AG10803 (cell line): ENCODE data around the gene LTBP1.

Source experiments
- DNase-seq: peaks from one replicate; pipeline ENCODE4 v3.0.0; 2010; ENCODE audit warnings: low read depth
- H3K4me3 ChIP-seq: 2 replicates; pipeline ENCODE4 v1.5.1; 2011; ENCODE audit warnings: mild to moderate bottlenecking, low read length, control low read depth
- CTCF ChIP-seq: conservative IDR thresholded peaks from 2 replicates; pipeline ENCODE4 v1.5.1; 2011; ENCODE audit warnings: mild to moderate bottlenecking, low read length, control low read depth, inconsistent platforms

LTBP1 gene

GRCh38 chr2:33217406-33217805 is 270.7 kb downstream of the LTBP1 start:
- no peak for TF ChIP-seq CTCF
- DNase-seq: no peak
- no peak overlapping the region for H3K4me3 ChIP-seq

GRCh38 chr2:33219114-33219513 is 272.4 kb downstream of the LTBP1 start:
- no peak for TF ChIP-seq CTCF
- H3K4me3 ChIP-seq: no peak overlapping the region
- DNase-seq: no peak

GRCh38 chr2:33219850-33220275 is 273.1 kb downstream of the LTBP1 start:
- no peak overlapping the region for H3K4me3 ChIP-seq
- DNase-seq: no peak
- TF ChIP-seq CTCF: no peak

GRCh38 chr2:33220533-33220932 is 273.8 kb downstream of the LTBP1 start:
- no peak for TF ChIP-seq CTCF
- no peak overlapping the region for H3K4me3 ChIP-seq
- DNase-seq: no peak

- DNase-seq: no peak
- TF ChIP-seq CTCF: no peak
- no peak overlapping the region for H3K4me3 ChIP-seq
Observed at GRCh38 chr2:33221046-33221784, 274.5 kb downstream of the LTBP1 start.

- DNase-seq: no peak
- no peak for TF ChIP-seq CTCF
- no peak overlapping the region for H3K4me3 ChIP-seq
Observed at GRCh38 chr2:33222309-33222708, 275.6 kb downstream of the LTBP1 start.

- no peak overlapping the region for H3K4me3 ChIP-seq
- TF ChIP-seq CTCF: no peak
Observed at GRCh38 chr2:33223856-33224255, 277.1 kb downstream of the LTBP1 start.

More at GRCh38 chr2:33223856-33224255, 277.1 kb downstream of the LTBP1 start:
- no peak for DNase-seq
